CD4-positive, alpha-beta T cell treated with Interleukin-10 for 1 hour (primary cell): ENCODE data around the gene PLEKHG4B.

Experiments used
- DNase-seq: peaks from one replicate; pipeline ENCODE4 v3.0.0-alpha.2; 2020

The PLEKHG4B gene

DNA sequence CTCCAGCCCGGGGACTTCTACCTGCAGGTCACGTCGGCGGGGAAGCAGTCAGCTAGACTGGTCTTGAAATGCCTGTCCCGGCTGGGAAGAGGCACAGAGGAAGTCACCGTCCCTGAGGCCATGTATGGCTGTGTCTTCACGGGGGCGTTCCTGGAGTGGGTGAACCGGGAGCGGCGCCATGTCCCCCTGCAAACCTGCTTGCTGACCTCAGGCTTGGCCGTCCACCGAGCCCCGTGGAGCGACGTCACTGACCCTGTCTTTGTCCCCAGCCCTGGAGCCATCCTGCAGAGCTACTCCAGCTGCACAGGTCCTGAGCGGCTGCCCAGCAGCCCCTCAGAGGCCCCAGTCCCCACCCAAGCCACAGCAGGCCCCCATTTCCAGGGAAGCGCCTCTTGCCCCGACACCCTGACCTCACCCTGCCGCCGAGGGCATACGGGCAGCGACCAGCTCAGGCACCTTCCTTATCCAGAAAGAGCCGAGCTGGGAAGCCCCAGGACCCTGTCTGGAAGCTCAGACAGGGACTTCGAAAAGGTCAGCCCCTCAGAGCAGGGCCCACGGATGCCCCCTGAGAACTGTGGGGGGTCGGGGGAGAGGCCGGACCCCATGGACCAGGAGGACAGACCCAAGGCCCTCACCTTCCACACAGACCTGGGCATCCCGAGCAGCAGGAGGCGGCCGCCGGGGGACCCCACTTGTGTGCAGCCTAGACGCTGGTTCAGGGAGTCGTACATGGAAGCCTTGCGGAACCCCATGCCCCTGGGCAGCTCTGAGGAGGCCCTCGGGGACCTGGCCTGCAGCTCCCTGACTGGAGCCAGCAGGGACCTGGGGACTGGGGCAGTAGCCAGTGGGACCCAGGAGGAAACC, 47.8 kb downstream of the PLEKHG4B start:
- no peak for DNase-seq

DNA sequence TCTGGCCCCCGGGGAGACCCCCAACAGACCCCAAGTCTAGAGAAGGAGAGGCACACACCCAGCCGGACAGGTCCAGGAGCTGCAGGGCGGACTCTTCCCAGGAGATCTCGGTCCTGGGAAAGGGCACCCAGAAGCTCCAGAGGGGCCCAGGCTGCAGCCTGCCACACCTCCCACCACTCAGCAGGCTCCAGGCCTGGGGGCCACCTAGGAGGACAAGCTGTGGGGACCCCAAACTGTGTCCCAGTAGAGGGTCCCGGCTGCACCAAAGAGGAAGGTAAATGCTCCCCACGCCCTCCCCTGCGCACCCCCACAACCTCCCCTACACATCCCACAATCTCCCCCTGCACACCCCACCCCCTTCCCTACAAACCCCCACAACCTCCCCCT, 48.5 kb downstream of the PLEKHG4B start:
- no peak for DNase-seq

- DNase-seq: no peak
Measured at GRCh38 chr5:141211-141610, 49.2 kb downstream of the PLEKHG4B start.

DNA sequence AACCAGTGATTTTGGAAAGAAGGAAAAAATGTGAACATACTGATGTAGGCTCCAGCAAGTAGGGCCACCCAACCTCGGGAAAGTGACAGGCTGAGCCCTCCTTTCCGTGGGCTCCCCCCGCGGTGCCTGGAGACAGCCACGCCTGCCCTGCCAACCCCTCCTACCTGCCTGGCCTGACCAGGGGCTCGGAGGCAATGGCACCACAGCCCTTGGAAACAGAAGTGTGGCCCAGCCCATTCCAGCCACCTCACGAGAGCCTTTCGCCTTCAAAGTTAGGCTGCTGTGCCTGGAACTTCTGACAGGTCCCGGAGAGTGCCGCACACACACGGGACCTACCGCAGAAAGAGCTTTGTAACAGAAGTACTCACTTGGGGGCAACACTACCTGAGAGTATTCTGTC, 49.8 kb downstream of the PLEKHG4B start:
- DNase-seq: no peak

DNA sequence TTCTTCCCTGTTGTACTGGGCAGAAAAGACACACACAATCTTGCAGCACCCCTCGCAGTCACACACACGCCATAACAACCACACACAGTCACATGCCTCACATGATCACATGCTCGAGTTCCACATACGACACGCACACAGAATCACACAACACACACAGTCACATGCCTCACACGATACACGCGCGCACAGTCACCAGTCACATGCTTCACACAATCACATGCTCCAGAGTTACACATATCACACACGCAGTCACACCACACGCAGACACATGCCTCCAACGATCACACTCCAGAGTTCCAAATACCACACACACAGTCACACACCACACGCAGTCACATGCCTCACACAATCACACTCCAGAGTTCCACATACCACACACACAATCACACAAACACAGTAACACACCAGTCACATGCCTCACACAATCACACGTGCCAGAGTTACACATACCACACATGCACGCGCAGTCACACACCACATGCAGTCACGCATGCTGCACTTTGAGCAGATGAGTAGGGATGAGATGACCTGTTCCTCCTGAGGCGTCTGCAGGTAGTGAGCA, 50.4 kb downstream of the PLEKHG4B start:
- no peak for DNase-seq

- DNase-seq: no peak
Measured at GRCh38 chr5:143041-143440, 51.1 kb downstream of the PLEKHG4B start.

GRCh38 chr5:144941-145340, 53.0 kb downstream of the PLEKHG4B start:
- no peak for DNase-seq

DNA sequence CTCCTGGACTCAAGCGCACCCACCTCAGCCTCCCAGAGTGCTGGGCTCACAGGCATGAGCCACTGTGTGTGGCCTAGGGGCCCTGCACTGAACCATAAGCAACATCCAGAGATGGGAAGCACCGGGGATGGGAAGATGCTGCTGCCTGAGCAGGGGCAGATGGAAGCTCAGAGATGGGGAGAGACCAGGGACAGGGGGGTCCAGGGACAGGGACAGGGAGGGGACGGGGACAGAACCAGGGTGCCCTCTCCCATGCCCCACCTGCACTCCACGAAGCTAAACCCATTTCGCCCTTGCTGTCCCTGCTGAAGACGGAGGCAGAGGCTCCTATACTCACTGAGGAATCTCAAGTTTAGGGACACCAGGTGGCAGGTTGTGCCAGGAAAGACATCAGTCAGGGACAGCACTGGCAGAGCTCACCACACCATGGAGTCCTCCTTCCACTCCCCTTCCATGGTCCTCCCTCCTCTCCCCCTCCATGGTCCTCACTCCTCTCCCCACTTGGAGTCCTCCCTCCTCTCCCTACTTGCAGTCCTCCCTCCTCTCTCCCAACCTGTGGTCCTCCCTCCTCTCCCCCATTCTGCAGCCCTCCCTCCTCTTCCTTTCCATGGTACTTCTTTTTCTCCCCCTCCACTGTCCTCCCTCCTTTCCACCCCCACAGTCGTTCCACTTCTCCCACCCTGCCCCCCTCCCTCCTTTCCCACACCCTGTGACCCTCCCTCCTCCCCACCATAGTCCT, 53.8 kb downstream of the PLEKHG4B start:
- DNase-seq: no peak

DNA sequence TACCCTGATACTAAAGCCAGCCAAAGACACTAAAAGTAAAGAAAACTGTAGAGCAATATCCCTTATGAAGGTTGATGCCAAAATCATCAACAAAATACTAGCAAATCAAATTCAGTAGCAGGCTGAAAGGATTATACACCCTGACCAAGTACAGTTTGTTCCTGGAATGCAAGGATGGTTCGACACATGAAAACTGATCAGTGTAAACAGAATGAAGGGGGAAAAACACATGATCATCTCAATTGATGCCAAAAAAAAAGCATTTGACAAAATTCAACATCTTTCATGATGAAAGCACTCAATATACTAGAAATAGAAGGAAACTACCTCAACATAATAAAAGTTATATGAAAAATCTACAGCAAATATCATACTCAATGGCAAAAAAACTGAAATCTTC, 55.8 kb downstream of the PLEKHG4B start:
- no peak for DNase-seq

DNA sequence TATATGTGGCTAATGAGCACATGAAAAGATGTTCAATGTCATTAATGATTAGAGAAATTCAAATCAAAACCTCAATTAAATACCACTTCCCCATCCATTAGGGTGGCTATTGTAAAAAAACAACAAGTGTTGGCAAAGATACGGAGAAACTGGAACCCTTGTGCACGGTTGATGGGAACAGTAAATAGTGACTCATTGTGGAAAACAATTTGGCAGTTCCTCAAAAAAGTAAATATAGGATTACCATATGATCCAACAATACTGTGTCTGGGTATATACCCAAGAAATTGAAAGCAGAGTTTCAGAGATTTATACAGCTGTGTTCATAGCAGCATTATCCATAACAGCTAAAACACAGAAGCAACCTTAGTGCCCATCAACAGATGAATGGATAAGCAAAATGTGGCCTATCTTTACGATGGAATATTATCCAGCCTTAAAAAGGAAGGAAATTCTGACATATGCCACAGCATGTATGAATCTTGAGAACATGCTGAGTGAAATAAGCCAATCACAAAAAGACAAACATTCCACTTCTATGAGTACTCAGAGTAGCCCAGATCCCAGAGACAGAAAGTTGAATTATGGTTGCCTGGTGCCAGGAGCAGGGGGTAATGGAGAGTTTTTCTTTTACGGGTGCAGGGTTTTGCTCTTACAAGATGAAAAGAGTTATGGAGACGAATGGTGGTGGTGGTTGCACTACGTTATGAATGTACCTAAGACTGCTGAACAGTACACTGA, 57.9 kb downstream of the PLEKHG4B start:
- DNase-seq: no peak

- no peak for DNase-seq
Measured at GRCh38 chr5:150746-151145, 58.8 kb downstream of the PLEKHG4B start.

DNA sequence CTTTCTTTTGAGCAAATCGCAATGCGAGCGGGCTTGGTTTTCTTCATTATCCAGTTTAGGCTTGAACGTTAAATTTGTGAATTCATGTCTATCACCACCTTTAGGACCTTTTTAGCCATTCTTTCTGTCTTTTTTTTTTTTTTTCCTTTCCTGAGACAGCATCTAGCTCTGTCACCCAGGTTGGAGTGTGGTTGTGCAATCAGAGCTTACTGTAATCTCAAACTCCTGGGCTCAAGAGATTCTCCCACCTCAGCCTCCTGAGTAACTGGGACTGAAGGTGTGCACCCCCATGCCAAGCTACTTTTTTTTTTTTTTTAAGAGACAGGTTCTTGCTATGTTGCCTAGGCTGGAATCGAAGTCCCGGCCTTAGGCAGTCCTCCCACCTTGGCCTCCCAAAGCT, 60.1 kb downstream of the PLEKHG4B start:
- no peak for DNase-seq

DNA sequence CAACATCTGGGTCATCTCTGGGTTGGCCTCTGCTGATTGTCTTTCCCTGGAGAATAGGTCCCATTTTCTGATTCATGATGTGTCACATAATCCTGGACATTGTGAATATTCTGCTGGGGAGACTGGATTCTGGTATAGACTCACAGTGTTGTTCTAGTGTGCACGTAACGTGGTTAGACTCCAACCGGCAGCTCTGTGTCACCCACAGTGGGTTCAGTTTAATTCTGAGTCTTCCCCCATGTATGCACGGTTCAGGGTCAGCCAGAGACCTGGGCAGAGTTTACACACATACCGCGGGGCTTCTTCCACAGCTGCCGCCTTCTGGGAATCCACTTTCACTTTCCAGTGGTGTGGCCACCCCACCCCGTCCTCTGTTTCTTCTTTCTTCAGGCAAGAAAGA, 61.3 kb downstream of the PLEKHG4B start:
- no peak for DNase-seq

GRCh38 chr5:154236-154635, 62.3 kb downstream of the PLEKHG4B start:
- no peak for DNase-seq

- no peak for DNase-seq
Measured at GRCh38 chr5:154826-155225, 62.9 kb downstream of the PLEKHG4B start.

DNA sequence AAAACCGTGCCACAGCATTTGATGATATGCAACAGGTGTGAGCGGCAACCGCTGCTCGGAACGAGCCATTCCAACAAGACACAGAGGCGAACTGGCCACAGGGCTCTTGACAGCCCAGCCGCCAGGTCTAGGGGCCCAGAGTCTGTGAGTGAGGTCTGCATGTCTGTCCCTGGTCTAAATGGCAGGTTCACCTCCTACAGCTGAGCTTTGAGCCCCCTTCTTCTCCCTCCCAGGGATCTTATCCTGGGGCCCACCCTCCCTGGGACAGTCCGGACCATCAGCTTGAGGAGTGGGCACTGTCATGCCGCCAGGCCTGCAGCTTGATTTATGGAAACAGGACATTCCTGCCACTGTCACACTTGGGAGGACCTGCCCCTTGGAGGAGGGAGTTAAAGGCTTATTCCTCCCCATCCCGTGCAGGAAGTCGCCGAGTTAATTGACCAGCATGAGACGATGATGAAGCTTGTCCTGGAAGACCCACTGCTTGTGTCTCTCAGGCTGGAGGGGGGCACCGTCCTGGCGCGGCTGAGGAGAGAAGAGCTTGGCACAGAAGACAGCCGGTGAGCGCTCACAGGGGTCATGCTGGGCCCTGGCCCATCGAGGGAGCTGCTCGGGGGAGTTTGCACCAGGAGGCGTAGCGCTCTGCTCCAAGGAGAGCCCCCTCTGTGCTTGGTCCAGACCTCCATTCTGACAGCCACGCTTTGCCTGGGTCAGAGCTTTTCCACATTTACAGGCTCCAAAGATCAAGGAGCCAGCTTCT, 63.9 kb downstream of the PLEKHG4B start:
- DNase-seq: no peak

DNA sequence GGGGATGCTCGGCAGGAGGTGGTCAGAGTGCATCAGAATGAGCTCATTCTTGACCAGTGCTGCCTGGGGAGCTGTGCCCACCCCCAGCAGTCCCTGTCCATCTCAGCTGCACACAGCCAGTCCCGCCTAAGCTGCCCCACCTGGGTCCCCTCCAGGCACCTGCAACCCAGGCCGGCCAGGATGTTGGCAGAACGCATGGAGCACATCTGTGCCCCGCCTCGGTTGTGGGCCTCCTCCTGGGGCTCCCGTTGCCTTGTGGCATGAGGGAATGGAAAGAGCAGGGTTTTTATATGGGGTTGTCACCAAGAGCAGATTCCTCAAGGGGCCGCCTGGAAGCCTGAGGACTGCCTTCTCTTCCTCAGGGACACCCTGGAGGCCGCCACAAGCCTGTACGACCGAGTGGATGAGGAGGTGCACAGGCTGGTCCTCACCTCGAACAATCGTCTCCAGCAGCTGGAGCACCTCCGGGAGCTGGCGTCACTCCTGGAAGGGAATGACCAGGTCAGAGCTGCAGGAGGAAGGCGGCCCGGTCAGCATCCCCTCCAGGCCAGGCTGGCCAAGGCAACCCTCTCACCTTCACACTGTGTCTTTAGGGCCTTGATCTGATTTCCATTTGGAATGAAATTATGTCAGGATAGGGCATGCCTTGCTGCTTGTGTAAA, 64.6 kb downstream of the PLEKHG4B start:
- DNase-seq: no peak

- no peak for DNase-seq
Measured at GRCh38 chr5:157126-157715, 65.3 kb downstream of the PLEKHG4B start.

DNA sequence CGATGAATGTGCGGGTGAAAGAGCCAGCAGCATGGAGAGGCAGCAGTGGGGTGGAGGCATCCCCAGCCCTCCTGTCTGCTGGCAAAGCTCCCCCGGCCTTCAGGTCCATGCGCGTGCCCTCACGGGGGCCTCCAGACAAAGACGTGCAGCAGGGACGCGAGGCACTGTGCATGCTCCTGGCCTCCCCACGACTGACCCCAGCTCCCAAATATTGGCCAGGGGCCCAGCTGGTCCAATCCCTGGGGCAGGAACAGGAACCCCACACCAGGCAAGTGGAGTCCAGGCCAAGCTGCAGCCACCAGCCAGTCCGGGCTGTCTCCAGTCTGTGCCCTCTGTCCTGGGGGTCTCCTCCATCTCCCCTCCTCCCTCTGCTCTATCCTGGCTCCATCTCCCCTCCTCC, 65.8 kb downstream of the PLEKHG4B start:
- DNase-seq: no peak

GRCh38 chr5:158807-159447, 67.0 kb downstream of the PLEKHG4B start:
- no peak for DNase-seq
